NCI-H774 (cell line): Measurements from ENCODE around the gene HSPBP1.

Experiments
- DNase-seq: peaks from one replicate; lab custom pipeline; 2025; lab: John Stamatoyannopoulos, UW

The HSPBP1 gene

DNA sequence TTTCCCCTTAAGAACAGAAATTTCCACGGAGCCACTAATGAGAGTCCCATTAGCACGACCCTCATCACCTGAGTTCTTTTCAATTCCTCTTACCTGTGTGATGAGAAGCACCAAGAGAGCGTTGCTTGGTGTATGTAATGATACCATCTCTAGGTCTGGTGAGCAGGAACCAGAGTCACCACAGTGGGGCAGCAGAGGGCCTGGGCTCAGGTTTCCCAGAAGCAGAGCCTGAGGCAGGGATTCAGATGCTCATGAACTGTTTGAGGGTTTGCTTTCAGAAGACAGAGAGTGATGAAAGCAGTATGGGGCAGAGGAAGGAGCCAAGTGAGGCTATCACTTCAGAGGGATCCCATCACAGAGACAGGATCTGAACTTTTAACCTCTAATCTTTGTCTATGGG lies 67.5 kb downstream of the HSPBP1 start:
- DNase-seq = peak; percentile 28
